ENCODE measurements around the gene HIF3A.
"Not testable (repeated sequence)": the region's sequence is repeated elsewhere in the genome, so short reads cannot be mapped to it uniquely, and the experiment has no call there.

The HIF3A gene

DNA sequence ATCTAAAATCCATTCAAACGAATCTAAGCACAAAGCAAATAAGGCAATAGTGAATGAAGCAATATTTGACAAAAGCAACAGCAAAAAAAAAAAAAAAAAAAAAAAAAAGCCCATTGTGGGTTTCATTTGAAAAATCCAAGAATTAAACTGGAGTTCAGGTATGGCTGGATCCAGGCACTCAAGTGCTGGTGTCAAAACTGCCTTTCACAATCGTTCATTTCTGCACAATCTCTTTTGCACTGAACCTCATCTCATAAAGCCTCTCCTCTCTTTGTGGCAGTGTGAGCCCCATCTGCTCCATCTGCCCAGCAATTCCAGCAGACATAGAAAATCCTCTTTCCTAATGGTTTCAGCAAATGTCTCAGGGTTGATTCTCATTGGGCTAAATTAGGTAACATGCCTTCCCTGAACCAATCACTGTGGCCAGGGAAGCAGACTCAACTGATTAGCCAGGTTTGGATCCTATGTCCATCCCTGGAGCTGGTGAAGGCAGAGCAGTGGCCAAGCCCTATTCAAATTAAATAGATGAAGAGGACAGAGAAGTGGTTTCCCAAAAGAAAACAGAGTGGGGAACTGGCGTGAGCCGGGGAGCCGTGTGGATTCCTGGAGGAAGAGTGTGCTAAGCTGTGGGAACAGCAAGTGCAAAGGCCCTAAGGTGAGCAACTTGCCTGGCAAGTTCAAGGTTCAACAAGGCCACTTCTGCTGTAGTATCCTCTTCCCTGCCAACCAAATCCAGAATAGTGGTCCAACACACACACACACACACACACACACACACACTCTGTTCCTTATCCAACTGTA is 1.2 kb upstream of the HIF3A start:
- no peak for DNase-seq

DNA sequence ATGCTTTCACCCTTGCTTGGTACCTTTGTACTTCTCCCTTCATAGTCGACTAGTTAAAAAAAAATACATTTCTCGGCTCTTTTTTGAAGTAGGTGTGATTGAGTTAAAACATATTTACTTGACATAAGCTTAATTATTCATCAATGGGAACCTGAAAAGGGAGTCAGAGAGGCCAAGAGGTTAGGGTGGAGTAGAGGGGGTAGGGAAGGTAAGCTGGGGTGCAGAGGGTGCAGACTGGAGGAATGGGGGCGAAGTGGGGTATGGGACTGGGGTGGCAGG is 701 bp upstream of the HIF3A start:
- DNase-seq, result no peak

DNA sequence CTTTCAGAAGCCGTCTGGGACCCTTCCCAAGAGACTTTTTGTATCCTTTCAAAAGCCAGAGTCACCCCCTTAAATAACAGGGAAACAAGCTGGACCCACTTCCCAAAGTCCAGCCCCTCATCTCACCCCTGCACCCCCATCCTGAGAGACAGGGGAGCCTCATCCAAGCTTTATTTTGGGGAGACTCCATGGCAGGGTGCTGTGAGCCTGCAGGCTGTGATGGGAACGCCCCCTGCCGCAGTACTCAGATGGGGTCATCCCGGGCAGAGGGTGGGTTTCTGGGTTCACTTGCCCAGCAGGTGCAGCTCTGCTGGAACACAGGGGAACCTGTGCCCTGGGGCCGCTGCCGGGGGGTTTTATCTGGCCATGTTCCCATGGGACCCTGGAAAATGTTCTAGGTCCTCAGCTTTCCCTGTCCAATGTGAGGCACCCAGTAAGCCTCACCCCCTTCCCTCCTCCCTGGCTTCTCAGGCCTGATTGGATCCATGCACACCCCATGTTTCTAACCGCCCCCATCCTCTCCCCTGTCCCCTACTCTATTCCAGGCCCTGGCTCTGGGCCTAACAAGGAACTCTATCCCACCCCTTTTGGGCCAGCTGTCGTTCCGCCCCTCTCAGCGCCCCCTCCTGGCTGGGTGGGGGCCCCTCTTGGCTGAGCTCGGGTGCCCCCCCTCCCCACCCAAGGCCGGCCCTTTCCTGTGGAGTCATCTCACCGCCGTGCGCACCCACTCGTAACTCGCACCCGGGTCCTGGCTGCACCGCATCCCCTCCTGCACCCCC is 1.0 kb downstream of the HIF3A start:
- no peak for DNase-seq

DNA sequence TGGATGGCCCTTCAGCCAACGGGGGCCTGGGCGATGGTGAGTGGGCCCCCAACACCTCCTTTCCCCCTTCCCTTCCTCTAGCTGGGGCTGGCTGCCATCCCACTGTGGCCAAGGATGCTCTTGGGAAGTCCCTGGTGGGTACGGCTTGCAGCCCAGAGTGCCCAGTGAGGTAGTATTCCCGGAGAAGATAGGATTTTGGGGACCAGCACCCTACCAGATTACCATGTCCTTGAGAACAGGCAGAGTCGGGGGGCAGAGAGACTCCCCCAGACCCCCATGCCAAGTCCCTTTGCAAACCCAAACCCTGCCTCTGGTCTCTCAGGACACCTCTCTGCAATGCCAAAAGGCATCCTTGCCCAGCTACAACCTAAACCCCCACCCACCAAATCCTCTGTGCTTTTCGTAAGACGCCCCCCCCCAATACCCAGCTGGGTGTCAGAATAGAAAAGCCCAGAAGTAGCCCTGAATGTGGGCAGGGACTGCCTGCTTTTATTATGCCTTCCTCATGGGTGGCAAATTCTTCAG is 1.7 kb downstream of the HIF3A start:
- no peak for DNase-seq

DNA sequence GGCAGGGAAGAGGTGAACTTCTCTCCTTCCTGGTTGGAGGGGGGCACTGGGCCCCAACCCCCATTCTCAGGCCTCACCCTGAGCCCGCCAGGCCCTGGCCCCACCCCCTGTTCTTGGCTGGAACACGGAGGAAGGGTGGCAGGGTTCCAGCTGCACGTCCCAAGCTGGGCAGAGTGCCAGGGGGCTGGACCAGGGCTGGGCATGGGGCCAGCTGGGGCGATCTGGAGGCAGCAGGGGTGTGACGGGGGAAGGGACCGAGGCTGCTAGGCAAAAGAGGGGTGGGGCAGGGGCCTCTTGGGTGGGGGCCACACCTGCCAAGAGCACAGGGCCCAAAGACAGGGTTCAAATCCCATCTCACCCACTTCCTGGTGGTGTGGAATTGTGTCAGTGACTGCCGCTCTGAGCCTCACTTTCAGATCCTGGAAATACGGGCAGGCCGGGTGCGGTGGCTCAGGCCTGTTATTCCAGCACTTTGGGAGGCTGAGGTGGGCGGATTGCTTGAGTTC is 2.2 kb downstream of the HIF3A start:
- DNase-seq, result peak; percentile 96

DNA sequence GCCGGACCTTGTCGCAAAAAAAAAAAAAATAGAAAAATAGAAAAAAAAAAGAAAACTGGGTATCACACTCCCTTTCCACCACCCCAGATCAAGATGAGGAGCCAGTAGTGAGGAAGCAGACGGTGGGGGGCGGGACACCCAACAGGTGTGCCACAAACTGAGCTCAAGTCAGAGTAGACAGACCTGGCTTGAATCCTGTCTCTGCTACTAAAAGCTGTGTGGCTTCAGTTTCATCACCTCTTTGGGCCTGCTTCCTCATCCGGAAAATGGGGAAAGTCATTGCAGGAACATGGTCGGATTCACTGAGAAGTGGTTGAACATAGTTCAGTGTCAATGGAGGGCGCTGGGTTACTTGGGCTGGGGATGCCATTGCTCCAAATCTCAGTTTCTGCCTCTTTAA is 2.9 kb downstream of the HIF3A start:
- no peak for DNase-seq

DNA sequence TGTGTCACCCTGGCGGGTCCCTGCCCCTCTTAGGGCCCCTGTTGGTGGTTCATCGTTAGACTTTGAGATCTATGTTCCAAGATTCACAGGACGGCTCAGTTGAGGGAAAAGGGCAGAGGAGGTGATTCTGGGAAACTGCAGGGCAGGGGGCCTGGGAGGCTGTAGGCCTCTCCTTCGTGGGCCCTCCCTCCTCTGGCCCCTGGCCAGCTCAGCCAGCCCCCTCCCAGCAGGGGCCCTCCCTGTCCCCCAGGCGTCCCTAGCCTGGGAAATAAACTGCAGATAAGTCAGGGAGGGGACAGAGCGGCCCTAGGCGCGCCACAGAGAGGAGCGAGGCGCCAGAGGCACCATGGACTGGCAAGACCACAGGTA is 6.5 kb downstream of the HIF3A start:
- no peak for DNase-seq

DNA sequence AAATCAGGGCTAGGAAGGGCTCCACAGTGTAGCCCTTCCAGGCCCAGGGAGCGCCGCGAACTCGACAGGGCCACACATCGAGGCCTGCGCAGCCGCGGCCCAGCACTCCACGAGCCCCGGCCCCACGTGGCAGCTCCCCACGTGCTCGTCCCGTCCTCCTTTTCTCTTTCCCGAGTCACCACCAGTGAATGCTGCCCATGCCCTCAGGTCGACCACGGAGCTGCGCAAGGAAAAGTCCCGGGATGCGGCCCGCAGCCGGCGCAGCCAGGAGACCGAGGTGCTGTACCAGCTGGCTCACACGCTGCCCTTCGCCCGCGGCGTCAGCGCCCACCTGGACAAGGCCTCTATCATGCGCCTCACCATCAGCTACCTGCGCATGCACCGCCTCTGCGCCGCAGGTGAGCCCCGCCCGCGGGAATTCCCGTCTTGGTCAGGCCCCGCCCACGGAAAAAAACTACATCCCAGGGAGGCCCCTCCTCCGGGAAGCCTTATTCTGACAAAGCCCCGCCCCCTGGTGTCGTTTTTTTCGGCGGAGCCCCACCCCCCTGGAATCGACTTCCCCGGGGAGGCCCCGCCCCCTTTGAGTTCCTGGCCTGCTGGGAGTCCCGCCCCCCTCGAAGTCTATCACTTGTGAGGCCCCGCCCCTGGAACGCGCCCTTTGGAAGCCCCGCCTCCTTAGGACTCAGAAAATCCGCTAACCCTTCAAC is 7.0 kb downstream of the HIF3A start:
- DNase-seq, result no peak

DNA sequence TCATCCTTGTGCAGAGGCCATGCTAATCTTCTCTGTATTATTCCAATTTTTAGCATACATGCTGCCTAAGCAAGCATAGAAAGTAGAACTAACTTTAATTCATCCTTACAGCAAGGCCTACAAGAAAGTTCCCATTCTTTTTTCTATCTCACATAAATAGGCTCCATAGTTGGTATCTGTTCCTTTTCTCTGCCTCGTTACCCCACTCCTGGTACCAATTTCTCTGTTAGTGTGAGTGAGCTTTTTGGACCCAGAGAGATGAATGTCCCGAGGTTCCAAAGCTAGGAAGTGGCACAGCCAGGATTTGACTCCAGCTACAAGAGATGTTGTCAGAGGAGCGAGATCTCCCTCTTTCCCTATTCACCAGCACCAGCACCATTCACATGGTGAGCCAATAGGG is 9.7 kb downstream of the HIF3A start:
- no peak for DNase-seq

DNA sequence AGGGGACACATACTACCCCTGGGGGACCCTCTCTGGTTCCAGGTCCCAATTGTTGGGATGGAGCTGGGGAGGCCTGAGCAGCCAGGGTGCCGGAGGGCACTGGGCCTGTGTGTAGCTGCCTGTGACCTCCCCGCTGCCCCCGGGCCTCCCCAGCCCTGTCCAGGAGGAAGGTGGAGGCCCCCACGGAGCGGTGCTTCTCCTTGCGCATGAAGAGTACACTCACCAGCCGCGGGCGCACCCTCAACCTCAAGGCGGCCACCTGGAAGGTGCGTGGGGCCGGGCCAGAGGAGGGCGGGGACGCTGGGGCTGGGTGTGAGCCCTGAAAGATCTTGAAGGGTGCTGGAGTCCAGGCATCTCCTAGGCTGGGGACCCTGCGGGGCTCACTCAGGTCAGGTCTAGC is 11.7 kb downstream of the HIF3A start:
- no peak for DNase-seq

DNA sequence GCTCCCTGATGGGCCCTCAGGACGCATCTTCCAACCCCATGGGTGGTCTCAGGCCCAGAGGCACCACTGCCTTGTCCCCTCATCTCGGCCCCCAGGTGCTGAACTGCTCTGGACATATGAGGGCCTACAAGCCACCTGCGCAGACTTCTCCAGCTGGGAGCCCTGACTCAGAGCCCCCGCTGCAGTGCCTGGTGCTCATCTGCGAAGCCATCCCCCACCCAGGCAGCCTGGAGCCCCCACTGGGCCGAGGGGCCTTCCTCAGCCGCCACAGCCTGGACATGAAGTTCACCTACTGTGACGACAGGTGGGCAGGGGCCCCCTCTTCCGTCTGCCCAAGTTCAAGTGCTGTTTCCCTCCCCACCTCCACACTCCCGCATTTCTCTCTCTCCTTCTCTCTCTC is 12.2 kb downstream of the HIF3A start:
- DNase-seq, result no peak

DNA sequence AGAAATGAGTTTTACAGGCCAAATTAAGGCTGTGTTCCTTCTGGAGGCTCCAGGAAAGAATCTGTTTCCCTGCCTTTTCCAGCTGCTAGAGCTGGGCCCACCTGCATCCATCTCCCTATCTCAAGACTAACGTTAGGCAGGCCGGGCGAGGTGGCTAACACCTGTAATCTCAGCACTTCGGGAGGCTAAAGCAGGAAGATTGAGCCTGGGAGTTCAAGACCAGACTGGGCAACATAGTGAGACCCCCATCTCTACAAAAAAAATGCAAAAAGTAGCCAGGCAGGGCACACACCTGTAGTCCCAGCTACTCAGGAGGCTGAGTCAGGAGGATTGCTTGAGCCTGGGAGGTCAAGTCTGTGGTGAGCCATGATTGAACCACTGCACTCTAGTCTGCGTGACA is 14.6 kb downstream of the HIF3A start:
- no peak for DNase-seq

DNA sequence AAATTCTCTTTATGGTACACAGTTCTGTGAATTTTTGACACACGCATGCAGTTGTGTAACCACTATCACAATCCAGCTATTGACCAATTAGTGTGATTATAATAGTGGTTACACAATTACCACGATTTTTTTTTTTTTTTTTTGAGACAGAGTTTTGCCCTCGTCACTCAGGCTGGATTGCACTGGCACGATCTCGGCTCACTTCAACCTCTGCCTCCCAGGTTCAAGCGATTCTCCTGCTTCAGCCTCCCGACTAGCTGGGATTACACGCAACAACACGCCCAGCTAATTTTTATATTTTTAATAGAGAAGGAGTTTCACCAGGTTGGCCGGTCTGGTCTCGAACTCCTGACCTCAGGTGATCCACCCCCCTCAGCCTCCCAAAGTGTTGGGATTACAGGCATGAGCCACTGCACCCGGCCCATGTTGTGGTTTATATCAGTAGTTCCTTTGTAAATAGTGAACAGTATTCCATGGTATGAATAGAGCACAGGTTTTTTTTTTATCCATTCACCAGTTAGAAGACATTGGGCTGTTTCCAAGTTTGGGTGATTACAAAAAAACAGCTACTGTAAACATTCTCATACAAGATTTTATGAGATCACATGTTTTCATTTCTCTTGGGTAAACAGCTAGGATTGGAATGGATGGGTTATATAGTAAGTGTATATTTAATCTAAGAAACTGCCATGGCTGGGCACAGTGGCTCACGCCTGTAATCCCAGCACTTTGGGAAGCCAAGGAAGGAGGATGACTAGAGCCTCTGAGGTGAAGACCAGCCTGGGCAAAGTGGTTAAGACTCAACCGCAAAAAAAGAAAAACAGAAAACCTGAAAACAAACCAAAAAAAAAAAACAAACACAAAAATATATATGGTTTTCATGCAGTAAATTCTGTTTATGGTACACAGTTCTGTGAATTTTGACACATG is 17.0 kb downstream of the HIF3A start:
- peak; percentile 7 for DNase-seq

DNA sequence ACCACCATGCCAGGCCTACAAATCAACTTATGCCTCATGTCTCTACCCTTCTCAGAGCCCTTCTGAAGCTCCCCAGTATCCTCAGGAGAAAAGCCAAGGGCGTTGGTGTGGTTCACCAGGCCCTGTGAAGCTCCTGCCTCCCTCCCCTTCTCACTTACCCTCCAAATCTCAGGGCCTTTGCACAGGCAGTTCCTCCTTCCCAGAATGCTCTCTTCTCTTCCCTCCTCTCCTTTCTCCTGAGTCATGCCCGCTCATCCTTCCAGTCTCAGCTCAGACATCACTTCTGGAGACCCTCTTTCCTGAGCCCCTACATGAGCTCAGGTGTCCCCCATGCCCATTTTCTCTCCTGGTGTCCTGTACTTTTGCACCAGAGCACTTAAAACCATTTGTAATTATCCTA is 20.5 kb downstream of the HIF3A start:
- no peak for DNase-seq

DNA sequence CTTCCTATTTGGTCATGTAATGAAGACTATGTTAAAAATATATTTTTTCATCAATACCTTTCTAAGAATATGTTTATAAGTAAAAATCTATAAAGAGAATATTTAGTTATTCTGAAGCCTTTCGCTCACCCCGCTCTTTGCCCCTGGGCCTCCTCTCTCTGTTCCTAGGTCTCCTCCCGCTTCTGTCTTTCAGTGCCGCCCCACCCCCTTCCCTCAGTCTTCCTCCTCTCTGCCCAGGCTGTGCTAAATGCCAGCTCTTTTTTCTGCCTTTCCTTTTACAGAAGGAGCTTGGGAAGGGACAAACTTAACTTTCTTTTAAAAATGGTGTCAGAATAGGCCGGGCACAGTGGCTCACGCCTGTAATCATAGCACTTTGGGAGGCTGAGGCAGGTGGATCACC is 22.8 kb downstream of the HIF3A start:
- no peak for DNase-seq

DNA sequence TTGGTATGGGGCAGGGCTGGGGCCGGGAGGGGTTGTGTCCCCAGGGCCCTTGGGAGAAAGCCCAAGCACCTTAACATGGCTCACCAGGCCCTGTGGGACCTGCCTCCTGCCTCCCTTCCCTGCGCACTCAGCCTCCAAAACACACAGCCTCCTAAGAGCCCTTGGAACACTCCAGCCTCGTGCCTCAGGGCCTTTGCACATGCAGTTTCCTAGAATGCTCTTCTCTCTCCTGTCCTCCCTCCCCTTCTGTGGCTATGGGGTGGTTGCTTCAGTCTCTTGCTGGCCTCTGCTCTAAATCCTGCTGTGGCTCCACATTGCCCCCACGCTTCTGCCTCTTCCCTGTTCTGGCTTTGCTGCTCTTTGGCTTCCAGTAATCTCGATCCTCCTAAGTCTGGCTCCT is 23.7 kb downstream of the HIF3A start:
- no peak for DNase-seq

DNA sequence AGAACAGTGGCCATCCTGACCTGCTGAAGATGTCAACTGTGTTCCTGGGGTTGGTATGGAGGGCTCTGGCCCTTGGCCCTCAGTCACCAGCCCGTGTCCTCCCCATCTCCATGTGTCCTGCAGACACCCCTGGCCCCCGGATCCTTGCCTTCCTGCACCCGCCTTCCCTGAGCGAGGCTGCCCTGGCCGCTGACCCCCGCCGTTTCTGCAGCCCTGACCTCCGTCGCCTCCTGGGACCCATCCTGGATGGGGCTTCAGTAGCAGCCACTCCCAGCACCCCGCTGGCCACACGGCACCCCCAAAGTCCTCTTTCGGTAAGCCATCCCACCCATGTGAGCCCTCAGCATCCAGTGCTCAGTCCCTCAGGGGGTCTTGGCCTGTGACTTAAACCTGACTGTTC is 24.8 kb downstream of the HIF3A start:
- DNase-seq, result no peak

DNA sequence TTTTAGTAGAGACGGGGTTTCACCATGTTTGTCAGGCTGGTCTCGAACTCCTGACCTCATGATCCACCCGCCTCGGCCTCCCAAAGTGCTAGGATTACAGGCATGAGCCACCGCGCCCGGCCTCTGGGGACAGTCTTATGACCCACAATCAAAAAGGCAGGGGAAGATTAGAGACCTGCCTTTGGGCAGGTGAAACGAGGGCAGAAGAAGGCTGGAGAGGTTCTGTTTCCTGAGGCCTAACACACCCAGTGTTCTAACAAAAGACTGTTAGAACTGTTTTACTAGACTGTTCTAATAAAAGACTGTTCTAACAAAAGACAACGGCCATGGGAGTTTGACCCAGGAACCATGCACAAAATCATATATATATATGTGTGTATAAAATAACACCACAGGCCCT is 26.4 kb downstream of the HIF3A start:
- DNase-seq, result not testable (repeated sequence)

DNA sequence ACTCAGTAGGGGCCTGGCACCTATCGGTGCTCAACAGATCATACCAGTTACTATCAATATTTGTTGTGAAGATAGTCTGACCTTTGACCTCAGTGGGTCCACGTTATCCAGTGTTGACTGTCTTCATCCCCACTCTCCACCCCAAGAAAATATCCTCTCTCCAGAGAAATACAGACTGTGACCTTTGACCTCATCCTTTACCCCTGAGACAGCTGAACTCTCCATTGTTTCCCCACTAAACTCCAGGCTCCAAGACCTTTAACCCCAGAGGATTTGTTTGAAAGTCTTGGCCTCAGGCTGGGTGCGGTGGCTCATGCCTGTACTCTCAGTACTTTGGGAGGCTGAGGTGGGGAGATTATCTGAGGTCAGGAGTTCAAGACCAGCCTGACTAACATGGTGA is 27.4 kb downstream of the HIF3A start:
- DNase-seq, result no peak

DNA sequence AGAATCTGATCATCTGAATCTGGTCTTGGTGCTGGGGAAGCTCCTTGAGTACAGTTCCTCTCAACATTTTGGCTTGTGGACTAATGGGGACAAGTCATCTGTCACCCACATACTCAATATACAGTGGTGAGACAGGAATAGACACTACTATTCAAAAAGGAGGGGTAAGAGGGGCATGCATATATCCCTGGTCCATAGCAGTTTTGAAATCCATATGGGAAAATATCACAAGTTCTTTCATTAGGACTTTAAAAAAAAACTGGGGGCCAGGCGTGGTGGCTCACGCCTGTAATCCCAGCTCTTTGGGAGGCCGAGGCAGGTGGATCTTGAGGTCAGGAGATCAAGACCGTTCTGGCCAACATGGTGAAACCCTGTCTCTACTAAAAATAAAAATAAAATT is 29.8 kb downstream of the HIF3A start:
- no peak for DNase-seq

DNA sequence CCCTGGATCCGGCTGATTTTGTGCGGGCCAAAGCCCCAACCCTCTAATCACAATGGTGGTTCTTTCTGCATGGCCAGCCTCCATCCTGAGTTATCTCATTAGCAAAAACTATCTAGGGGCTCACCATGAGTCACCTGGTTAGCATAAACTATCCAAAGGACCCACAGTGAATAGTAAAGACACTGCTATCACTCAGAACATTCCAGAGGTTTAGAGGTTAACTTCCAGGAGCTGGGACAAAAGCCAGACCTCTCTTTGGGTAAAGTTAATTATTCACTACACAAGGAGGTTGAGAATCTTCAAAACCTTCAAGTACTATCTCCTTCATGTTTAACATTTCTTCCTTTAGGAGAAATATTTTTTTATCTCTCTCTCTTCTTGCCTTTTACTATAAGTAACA is 31.2 kb downstream of the HIF3A start:
- DNase-seq, result no peak

DNA sequence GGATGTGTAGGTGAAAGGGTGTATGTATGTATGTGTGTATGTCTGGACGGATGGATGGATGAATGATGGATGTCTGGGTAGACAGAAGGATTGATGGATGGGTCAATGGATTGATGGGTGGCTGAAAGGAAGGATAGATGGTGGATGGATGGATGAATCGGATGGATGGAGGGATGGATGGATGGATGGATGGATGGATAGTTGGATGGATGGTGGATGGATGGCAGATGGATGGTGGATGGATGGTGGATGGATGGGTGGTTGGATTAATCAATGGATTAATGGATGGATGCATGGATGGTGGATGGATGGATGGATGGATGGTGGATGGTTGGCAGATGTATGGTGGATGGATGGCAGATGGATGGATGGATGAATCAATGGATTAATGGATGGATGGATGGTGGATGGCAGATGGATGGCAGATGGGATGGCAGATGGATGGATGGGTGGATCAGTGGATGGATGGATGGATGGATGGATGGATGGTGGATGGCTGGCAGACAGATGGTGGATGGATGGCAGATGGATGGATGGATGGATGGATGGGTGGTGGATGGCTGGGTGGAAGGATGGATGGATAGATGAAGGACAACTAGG is 33.6 kb downstream of the HIF3A start:
- no peak for DNase-seq
